Sciatic nerve (tissue), 2 donors: ENCODE data around the gene PACSIN3. TPM values are rescaled to one million over a fixed set of nuclear protein-coding genes. Genes with fewer than 3 reads are reported as not detected.

Experiments used
- ATAC-seq: fragments of 200-7000 bp; cut with Tn5 transposase; one replicate; pipeline ENCODE4 v1.9.1; 2020; ENCODE audit warnings: mild to moderate bottlenecking, moderate library complexity
- DNase-seq: peaks from one replicate; pipeline ENCODE4 v3.0.0-alpha.2; 2020; ENCODE audit warnings: low spot score
- intact Hi-C: fragments of 100-400 bp; cut with DNase I; formaldehyde crosslinking; loops from one replicate; pipeline ENCODE4 v1.14.2; 2022
- total RNA-seq: library from RNA; stranded (reverse); fragmentation: NEBNext Ultra II Directional; extraction: Animal tissue kit (Norgen Biotek cat#: 25700); gene quantifications from one replicate; pipeline ENCODE4 v1.2.1, GENCODE V29; 2021
- donor health status: DM: no; HTN: no; CAD: no.
- donor health status: DM: no; HTN: no; CAD: no.

Gene PACSIN3
- total RNA-seq, 1 donor from 2014 or later, result 66.0 TPM

DNA sequence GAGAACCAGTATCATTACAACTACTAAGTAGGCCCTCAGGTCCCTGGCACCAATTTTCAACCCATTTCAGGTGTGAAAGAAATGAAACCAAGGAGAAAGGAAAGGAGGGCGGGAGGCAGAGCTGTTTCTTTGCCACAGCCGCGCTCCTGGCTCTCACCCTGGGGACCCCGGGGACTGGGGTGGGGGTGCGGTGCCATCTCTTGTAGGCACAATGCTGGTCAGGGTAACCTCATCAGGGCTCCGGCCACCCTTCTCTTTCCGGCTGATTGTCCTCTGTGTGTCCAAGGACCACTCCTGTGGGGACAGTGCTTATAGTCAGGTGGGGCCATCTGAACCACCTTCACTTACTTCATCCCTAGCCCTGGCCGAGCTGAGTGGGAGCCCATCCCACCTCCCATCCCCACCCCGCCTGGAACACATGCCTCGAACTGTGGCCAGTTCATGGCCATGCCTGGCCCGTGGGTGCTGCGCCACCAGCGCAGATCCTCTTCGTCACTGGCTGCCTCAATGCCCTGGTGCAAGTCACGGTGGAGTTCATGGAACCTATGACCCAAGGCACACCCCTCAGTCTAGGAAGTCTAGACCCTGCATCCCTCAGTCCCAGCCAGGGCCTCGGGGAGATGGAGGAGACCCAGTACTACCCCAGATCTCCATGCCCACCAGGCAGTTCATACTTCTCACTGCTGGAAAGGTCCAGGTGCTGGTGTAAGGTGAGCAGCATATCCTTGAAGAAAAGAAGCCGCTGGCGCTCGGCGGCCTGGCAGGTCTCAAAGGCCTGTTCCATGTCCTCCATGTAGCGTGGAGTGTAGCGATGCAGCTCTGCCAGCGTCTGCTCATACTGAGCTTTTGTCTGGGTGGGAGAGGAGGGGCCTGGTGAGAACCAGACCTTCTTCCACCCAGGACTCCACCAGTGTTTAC is 7.2 kb downstream of the PACSIN3 start:
- intact Hi-C loops, result loop anchor here (10.0 kb wide), 1 partner anchor 176 kb away; the partner anchor contains the start of gene MYBPC3
- no peak for ATAC-seq
- no peak for DNase-seq

DNA sequence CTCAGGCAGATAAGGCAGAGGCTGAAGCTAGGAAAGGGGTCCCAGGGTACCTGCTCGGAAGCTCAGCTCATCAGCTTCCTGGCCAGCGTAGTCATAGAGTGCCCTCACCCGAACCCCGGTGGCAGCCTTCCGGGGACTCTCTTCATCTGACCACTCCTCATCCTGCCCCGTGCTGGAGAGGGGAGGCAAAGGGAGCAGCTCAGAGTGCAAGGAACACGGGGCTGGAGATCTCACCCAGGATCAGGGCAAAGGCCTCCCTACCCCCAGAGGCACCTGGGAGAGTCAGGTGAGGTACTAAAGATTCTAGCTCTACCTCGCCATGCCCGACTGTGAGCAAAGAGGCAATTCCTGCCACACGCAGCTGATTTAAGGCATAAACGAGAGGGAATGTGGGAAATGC is 7.9 kb downstream of the PACSIN3 start:
- intact Hi-C loops, result loop anchor here (10.0 kb wide), 1 partner anchor 176 kb away; the partner anchor contains the start of gene MYBPC3
- no peak for ATAC-seq
- DNase-seq, result no peak

DNA sequence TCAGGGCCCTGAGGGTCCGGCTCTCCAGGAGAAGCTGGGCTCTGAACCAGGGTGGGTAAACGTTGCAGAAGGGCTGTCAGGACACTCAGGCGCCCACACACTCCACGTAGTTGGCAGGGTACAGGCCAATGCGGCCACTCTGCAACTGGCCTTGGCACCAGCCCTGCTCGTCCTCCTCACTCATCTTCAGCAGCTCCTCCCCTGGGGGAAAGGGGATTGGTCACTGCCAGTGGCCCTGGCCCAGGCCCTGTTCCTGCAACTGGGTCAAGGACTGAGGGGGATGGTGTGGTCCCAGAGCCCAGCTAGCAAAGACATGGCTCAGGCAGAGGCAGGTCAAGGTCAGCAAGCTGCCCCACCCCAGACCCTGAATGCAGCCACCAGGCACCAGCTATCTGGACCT is 8.4 kb downstream of the PACSIN3 start:
- ATAC-seq, result peak; percentile 3
- intact Hi-C loops, result loop anchor here (10.0 kb wide), 1 partner anchor 177 kb away; the partner anchor contains the start of gene MYBPC3
- DNase-seq, result no peak

DNA sequence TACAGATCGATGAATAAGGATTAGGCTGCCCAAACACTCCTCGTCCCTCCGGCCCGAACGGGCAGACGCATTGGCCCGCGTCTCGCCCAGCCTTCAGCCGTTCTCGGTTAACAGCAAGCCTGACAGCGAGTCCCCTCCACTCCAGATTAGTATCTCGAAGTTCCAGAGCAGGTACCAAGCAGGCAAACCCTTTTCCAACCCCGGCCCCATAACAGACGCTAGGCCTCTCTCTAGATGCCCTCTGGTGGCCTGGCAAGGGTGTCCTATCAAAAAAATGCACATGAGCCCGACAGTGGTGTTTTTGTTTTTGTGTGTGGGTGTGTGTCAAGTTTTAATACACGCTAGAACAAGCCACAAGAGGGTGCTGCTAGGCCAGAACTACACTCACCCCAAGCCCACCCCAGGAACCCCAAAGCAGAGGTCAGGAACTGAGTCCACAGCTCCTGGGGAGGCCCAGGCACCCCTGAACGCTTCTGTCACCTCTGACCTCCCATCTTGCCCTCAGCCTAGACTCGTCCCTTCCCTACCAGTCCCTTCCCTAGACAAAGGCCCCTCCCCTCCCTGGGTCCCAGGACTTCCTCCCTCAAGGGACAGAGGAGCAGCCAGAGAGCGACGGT is 8.9 kb downstream of the PACSIN3 start:
- peak; percentile 76 for DNase-seq
- ATAC-seq, result peak; percentile 64
- intact Hi-C loops, result loop anchor here (10.0 kb wide), 1 partner anchor 177 kb away; the partner anchor contains the start of gene MYBPC3

DNA sequence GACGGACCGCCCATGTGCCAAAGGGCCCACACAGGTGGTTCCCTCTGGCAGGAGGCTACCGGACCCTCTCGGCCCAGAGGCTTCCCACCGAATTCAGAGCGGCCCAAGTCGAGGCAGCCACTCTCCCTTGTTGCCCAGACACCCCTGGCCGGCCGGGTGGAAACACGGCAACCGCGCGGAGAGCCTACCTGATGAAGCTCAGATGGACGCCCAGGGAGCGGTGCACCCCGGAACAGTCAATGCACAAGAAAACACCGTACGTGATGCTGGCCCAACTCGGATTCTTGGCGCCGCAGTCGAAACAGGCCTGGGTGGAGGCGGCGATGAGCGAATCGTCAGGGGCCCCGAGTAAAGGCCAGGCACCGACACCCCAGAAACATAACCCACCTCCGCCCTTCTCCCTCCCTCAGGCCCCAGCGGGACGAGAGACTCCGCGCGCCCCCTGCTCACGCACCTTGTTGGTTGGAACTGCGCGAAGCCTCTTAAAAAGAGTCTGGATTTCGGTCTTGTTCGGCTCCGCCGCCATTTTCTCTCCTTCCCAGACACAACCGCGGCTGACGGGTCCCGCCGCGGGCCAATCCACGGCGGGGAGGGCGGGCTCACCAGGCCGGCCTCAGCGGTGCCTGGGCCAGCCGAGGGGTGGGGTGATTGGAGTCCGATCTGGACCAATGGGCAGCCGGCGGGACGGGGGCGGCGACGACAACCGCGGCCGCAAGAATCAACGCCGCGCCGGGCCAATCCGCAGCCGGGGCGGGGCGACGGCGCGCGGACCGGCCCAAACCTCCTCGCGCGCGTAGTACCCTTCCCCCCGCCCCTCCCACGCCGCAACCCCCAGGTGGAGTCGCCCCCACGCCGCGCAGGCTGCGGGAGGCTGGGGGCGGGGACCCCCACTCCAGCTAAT is 9.7 kb downstream of the PACSIN3 start, which contains the start of gene ARFGAP2:
TSS of gene ARFGAP2 (minus strand) at position 552 of the 901 bp plus-strand sequence. CDS start at position 526, 26 bp downstream.
- DNase-seq (peak; percentile 97), ATAC-seq (peak; percentile 95)
- intact Hi-C loops, result loop anchor here (10.0 kb wide), 1 partner anchor 178 kb away; the partner anchor contains the start of gene MYBPC3

DNA sequence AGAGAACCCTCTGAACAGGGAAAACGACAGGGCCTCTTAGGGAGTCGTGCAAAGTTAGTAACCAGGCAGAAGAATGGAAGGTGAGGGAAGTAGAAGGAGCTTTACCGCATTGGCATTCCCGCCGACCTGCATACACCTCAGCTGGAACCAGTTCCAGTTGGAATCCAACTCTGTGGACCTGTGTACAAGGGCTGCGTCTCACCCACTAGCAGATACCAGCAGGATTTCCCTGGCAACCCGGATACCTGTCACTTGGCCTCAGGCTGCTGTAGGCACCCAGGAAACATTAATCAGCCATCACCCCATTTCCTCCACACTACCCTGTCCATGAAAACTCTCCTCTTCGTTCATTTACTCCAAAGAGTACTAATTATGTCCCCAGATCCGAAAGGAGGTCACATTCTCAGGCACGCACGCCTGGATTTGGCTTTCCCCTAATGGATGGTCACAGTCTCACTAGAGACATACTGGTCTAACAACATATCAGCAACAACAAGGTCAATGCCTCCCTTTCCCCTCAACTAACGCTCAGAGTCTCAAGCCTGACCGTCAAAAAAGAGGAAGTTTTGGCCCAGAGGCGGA is 10.4 kb downstream of the PACSIN3 start:
- intact Hi-C loops, result loop anchor here (10.0 kb wide), 1 partner anchor 179 kb away; the partner anchor contains the start of gene MYBPC3
- DNase-seq, result no peak
- ATAC-seq, result no peak

DNA sequence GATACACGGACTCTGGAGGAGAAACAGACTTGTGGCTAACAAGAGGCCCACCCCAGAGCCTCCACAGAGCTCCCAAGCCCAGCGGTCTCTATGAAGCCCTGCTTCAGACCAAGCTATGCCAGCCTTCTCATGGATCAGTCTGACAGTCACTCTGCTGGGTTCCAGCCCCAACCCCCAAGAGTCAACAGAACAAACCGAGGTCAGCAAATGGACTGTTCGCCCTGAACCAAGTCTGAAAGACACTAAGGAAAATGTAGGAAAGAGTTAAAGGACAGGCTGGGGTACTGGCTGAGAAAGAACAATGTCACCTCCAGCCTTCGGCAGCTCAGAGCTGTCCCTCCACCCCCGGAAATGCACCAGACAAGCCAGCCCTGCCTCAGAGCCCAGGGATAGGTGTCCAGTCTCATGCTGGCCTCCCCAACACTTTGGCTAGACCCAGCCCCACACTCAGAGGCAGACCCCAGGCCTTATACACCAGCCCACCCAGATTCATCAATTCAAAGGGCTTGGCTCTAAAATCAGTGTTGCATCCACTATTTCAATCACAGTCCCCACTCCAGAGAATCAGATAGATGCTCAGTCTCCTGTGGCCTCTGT is 13.4 kb downstream of the PACSIN3 start:
- ATAC-seq, result no peak
- intact Hi-C loops, result loop anchor here (10.0 kb wide), 1 partner anchor 182 kb away; the partner anchor contains the start of gene MYBPC3

DNA sequence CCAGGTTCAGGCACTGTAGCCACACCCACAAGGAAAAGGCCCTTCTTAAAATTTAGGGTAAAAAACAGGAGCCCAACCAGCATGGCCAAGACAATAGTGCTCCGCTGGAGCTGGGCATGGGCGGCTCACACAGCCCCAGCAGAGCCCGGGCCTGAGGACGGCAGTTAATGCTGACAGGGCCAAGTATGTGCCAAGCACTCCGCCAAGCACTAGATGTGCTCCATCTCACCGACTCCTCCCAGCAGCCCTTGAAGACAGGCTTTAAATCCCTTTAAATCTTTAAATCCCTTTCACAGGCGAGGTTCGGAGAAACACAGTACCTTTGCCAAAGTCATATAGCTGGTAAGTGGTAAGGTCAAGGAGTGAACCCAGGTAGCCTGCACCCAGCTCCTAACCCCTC is 14.4 kb downstream of the PACSIN3 start:
- DNase-seq, result no peak
- intact Hi-C loops, result loop anchor here (10.0 kb wide), 1 partner anchor 183 kb away; the partner anchor contains the start of gene MYBPC3
- no peak for ATAC-seq

More for the DNA sequence above, 13.4 kb downstream of the PACSIN3 start:
- DNase-seq, result no peak

DNA sequence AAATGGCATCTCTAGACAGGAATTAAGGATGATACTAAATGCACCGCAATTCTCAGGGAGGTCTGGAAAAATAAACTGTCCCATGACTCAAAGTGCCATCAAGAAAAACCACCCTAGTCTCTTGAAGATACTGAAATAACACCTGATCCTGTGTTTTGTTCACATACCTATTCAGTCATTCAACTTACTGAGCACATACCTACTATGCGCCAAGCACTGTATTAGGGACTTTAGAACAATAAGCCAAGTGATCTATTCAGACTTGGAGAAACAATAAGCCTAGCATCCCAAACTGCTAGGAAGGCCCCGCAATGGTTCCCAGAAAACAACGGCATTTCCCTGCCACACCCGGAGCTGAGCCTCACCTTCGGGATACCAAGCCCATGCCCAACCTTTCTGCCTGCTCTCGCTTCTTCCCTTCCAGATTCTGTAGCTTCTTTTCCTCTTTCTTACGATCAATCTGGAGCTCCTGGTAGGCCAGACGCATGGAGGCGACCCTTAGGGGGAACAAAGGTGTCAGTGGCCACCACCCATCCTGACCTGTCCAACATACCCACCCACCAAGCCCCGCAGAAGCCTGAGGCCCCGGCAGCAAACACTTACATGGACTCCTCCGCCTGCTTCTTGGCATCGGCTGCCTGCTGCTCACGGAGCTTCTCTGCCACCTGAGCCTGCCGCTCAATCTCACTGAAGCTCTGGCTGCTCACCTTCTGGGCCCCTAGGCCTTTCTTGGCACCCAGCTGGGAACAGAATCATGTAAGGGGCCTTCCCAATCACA is 15.0 kb downstream of the PACSIN3 start:
- intact Hi-C loops, result loop anchor here (10.0 kb wide), 1 partner anchor 184 kb away; the partner anchor contains the start of gene MYBPC3
- no peak for DNase-seq

DNA sequence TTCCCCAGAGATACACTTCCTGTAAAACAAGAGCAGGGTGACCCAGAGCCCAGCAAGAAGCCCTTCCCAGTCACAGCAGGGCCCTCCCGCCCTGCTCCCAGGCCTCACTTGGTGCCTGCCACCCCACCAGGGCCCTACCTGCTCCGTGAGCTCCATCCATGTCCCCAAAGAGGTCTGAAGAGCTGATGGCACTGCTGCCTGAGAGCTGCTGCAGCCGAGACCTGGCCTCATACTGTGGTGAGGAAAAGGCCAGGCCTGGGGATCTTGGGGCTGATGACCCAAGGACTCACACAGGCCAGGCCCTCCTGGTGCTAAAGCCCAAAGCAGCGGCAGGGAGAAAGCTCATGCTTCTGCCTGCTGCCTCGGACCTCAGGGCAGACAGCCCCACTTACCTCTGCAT is 19.9 kb downstream of the PACSIN3 start:
- ATAC-seq (no peak), DNase-seq (no peak)
- intact Hi-C loops, result no loop called here

More for the DNA sequence above, 15.0 kb downstream of the PACSIN3 start:
- no peak for ATAC-seq

DNA sequence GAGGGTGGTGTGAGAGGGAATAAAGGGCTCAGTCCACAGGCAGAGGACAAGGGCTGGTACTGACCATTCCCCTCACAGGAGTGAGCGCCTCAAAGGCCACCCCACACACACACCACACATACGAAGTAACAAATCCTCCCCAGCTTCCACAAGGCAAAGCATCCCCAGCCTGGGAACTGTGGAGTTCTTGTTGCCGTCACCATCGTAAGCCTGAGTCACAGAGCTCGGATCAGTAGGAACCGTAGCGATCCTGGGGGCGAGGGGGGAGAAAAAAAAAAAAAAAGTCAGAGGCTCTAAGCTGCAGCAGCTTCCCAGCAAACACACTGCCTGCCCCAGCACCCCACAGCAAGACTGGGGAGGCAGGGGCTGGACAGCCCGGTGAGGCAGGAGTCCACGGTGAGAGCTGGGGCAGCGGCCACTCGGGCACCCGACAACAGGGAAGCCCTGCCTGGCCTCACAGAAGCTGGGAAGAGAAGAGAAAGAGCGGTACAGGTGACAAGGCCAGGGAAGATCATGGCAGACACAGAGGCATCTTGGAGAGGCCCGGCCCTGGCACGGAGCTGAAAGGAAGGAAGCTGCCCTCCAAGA is 20.9 kb downstream of the PACSIN3 start:
- ATAC-seq, result no peak
- intact Hi-C loops, result no loop called here

DNA sequence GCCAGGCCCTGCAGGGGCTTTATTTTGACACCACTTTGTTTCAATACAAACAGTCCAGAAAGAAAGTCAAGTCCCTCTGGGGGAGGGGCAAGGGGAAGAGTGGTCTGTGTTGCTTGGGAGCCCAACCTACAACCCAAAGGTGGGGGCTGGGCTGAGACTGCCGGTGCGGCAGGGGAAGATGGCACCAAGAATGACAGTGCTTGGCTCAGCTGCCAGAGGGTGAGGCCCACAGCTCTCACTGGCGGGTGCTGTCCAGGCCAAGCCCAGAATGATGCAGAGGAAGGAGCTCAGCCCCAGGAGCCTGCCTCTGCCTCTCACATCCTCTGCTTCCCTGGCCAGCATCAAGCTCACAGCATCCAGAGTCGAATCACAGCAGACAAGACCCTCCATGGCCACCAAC is 21.9 kb downstream of the PACSIN3 start:
- ATAC-seq (no peak), DNase-seq (no peak)
- intact Hi-C loops, result no loop called here

More for the DNA sequence above, 20.9 kb downstream of the PACSIN3 start:
- no peak for DNase-seq

DNA sequence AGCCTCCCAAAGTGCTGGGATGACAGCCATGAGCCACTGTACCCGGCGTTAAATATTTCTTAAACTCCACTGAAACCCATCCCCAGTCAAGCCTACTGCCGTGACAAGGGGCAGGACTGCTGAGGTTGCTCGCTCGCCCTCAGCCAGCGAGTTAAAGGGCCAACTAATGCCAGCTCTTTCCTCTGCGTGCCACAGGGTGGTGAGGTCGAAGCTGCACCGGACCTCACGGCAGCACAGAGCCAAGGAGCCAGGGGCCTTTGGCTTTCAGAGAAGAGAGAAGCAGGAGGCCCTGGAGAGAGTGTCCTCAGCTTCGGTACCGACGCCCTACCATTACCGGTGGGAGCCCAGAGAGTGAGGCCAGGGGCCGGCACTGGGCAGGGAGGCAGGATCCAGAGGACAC is 22.3 kb downstream of the PACSIN3 start:
- DNase-seq (no peak), ATAC-seq (no peak)
- intact Hi-C loops, result no loop called here

DNA sequence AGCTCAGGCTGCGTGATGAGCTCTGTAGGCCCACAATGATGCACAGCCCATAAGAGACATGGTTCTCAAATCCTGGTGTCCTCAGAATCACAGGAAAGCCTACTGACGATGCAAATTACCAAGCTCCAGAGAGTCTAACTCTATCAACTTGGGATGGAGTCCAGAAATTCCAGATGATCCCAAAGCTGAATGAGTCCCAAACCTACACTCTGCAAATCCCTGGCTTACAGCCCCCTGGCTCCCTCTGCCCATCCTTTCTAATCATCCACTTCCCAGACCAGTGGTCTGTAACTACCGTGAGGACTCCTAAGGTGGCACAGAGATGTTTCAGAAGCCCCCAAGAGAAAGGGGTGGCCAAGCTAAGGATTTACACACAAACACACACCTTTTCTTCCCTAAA is 23.0 kb downstream of the PACSIN3 start:
- intact Hi-C loops, result no loop called here
- no peak for ATAC-seq
- no peak for DNase-seq

DNA sequence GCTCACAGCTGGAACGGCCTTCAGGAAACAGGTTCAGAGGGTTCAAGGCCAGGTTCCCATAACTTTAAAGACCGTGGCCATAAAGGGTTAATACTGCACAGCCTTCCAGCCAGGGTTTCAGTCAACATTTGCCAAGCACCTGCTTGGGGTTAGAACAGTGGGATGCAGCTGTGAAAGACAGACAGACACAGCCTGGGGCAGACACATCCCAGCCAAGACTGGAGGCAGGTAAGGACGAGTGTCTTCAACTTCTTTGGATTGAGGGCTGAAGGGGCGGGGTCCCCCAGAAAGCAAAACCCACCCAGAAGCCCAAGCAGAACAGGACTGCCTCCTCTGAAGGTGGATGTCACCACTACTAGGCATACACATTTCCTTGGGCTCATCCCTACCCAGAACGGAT is 23.8 kb downstream of the PACSIN3 start:
- intact Hi-C loops, result no loop called here
- no peak for DNase-seq
- ATAC-seq, result no peak

DNA sequence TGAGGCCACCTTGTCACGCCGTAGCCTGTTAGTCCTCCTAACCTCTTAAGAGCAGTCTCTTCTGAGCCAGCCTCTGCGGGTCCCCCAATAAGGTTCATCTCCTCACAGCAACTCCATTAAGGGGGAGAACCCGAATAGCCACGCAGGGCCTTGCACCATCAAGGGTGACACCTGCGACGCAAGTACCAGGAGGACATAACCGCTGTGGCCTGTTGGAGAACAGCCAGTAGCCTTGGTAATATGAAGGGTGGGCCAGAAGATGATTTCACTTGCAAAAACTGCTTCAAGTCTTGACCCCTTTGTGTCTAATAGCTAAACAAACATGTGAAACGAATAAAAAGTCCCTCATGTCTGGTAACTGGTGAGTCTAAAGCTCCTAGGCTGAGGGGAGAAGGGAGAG is 24.3 kb downstream of the PACSIN3 start:
- intact Hi-C loops, result no loop called here
- ATAC-seq (peak; percentile 2), DNase-seq (no peak)
